ENCODE data around the gene TMEM82.

TMEM82 gene

DNA sequence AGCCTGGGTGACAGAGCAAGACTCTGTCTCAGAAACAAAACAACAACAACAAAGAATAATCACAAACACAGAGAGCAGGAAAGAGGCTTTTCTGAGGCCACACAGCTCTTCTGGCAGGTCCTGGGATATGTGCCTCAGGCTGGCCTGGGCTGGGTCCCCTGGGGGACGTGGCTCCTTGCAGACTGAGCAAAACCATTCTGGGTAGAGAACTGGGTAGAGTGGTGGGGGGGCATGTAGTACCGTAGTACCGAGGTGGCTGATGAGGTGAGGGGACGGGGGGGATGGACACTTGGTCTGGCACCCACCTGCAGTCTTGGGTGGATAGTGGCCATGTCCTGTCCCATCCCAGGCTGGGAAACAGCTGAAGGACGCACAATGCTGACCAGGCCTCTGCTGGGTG lies 6.0 kb downstream of the TMEM82 start:
- H3K4me3 ChIP-seq (ENCODE audit: control insufficient read depth, low read depth, low read length) = no peak overlapping the region
- DNase-seq (ENCODE audit: low read depth) = no peak
- no peak for TF ChIP-seq CTCF (conservative IDR thresholded peaks at IDR 0.05; ENCODE audit: control insufficient read depth, insufficient read depth, low read depth, low read length)

DNA sequence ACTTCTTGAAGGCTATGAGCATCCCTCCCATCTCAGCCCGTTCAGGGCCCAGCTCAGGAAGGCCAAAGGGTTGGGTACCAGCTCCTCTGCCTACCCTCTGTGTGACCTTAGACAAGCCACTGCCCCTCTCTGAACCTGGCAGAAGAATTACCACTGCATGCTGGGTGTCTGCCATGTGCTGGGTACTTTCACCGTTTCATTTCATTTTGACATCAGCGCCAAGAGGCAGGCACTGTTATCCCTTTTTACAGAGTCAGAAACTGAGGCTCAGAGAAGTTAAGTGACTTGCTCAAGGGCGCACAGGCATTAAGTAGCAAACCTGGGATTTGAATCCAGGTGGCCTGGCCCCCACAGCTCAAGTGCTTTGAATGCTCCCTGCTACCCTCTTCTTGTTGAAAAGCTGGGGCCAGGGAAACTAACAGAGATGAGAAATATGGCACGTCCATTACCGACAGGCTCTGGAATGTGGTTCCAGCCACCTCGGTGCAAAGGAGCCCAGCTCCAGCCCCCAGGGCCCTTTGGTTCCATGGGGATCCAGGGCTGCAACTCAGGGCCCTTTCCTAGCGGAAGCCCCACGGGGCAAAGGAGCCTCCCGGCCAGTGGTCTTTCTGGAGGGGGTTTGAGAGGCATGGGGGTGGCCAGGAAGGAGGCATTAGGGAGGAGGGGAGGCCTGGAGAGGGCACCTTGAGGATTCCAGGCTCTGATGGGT lies 6.5 kb downstream of the TMEM82 start:
- no peak for DNase-seq (ENCODE audit: low read depth)
- H3K4me3 ChIP-seq (ENCODE audit: control insufficient read depth, low read depth, low read length) = no peak overlapping the region
- no peak for TF ChIP-seq CTCF (conservative IDR thresholded peaks at IDR 0.05; ENCODE audit: control insufficient read depth, insufficient read depth, low read depth, low read length)

GRCh38 chr1:15749399-15750291 lies 7.3 kb downstream of the TMEM82 start:
- no peak for DNase-seq (ENCODE audit: low read depth)

GRCh38 chr1:15750924-15751323 lies 8.6 kb downstream of the TMEM82 start:
- TF ChIP-seq CTCF (conservative IDR thresholded peaks at IDR 0.05; ENCODE audit: control insufficient read depth, insufficient read depth, low read depth, low read length) = no peak
- no peak for DNase-seq (ENCODE audit: low read depth)
- no peak overlapping the region for H3K4me3 ChIP-seq (ENCODE audit: control insufficient read depth, low read depth, low read length)

More at GRCh38 chr1:15749399-15750291, 7.3 kb downstream of the TMEM82 start:
- no peak for TF ChIP-seq CTCF (conservative IDR thresholded peaks at IDR 0.05; ENCODE audit: control insufficient read depth, insufficient read depth, low read depth, low read length)
- H3K4me3 ChIP-seq (ENCODE audit: control insufficient read depth, low read depth, low read length) = no peak overlapping the region

DNA sequence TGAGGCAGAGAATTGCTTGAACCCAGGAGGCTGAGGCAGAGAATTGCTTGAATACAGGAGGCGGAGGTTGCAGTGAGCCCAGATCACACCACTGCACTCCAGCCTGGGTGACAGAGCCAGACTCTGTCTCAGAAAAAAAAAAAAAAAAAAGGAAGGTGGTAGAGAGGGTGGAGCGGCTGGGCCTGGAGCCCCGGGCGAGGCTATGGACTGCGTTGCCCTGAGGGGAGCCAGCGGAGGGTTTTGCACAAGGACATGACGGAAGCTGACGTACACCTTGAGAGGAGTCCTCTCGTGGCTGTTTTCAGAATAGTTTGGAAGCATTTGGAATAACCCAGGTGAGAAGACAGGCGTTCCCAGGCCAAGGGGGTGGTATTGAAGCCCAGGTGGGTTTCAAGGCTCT lies 9.4 kb downstream of the TMEM82 start:
- no peak for DNase-seq (ENCODE audit: low read depth)
- no peak for TF ChIP-seq CTCF (conservative IDR thresholded peaks at IDR 0.05; ENCODE audit: control insufficient read depth, insufficient read depth, low read depth, low read length)
- H3K4me3 ChIP-seq (ENCODE audit: control insufficient read depth, low read depth, low read length) = no peak overlapping the region

GRCh38 chr1:15753776-15754175 lies 11.5 kb downstream of the TMEM82 start:
- DNase-seq (ENCODE audit: low read depth) = no peak
- no peak overlapping the region for H3K4me3 ChIP-seq (ENCODE audit: control insufficient read depth, low read depth, low read length)
- TF ChIP-seq CTCF (conservative IDR thresholded peaks at IDR 0.05; ENCODE audit: control insufficient read depth, insufficient read depth, low read depth, low read length) = no peak
